Inflammatory macrophage treated with lipopolysaccharide for 1 hour (primary cell): ENCODE measurements around the gene SELENON.
"Not testable (repeated sequence)": the region's sequence is repeated elsewhere in the genome, so short reads cannot be mapped to it uniquely, and the experiment has no call there.

Experiments used
- DNase-seq, 2 donors: peaks; one replicate each; pipeline ENCODE4 v3.0.0-alpha.2; 2020 to 2022

Gene SELENON

DNA sequence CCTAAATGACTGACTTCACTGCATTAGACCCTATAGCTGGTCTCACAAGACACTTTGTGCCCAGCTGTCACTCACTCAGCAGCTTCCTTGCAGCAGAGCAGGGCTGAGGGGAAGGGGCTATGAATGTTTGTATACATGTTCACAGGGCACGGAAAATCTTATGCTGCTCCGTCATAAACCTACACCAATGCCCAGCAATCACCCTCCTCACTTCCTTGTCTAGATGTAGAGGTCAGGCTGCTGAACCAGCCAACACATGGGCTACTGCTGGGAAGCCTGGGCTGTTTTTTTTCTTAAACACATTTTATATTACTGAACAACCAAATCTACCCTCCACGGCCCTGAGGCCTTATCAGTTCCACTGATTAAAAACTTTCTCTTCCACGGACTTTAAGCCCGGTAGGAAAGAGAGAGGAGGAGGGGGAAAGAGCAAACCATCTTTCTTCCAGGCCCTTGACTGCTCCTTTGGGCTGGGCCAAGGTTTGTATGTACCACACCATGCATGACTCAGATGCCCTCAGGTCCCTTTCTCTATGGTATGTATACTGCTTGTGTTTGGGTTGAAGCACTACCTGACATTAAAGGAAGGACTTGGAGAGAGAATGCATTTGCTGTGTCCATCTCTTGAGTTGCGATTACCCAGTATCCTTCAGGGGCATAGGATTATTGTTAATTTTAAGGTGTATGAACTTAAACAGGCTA, 32.5 kb downstream of the SELENON start:
- DNase-seq, result no peak

DNA sequence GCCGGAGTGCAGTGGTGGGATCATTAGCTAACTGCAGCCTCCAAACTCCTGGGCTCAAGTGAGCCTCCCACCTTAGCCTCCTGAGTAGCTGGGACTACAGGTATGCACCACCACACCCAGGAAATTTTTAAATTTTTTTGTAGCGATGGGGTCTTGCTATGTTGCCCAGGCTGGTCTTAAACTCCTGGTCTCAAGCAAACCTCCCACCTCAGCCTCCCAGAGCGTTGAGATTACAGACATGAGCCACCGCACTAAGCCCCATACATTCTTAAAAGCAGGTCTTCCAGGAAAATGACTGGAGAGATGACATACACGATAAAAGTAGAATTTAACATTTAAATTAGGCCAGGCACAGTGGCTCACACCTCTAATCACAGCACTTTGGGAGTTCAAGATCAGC, 33.2 kb downstream of the SELENON start:
- DNase-seq, result no peak

DNA sequence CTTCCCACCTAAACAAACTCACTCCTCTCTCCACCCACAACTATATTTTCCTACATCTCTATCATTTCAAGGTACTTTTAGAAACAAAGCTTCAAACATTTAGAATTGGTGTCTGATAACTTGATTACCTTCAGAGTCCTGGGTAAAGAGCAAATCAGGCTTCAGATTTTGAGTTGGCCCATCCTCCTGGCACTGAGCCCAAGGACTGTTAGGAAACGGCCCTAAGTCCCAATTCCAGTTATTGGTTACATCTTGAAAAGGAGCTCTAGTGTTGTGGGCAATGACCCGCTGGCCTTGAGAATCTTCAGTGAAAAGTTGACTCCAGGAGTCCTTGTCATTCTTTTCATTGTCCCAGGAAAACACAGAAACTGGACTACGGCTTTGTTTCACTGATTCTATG, 34.9 kb downstream of the SELENON start:
- no peak for DNase-seq

DNA sequence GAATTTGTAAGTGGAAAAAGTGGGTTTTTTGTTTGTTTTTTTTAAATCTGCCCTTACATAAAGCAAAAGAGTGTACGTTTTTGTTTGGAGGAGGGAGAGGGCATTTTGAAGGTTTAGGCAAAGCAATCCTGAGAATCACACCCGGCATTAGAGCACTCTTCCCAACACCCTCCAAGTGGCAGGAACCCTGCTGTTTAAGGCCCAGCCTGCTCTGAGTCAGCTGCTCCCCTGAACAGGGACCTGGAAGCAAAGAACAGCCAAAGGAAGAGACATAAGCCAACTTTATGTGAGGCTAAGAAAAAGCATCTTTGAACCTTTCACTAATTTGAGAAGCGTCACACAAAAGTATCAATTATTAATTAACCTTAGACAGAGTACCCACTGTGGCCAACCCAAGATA, 36.7 kb downstream of the SELENON start:
- DNase-seq, result no peak

DNA sequence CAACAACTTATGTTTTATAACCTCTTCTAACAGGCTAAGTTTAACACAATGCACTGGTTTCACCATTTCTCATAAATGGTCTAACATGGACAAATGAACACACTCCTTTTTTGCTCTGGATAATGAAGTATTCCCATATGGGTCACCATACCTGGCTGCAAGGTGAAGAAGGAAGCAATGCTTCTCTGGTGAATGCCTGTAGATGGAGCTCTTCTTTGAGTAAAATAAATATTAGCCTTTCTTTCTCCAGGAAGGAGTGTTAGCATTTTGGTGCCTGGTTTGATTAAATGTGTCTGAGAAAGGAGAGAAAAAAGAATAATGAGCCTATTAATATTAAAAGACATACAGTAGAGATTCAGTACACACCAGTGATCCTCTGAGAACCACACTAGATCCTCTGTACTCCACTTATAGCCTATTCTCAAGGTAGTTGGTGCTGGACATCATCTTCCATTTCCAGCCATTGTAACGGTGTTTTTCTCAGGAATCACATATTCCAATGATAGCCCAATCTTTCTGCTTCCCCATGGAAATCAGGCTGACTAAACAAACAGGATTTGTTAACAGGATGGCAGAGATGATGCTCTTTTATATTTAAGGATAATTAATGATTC, 37.4 kb downstream of the SELENON start:
- DNase-seq, result no peak

DNA sequence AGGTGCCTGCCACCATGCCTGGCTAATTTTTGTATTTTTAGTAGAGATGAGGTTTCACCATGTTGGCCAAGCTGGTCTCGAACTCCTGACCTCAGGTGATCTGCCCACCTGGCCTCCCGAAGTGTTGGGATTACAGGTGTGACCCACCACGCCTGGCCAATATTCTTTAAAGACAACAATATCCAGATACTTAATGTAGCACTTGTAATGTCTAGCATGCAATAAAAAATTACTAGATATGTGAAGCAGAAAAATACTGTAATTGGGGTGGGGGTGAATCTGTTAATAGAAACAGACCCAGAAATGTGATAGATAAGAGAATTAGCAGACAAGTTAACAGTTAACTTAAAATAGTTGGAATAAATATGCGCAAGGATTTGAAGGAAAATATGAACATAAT, 39.8 kb downstream of the SELENON start:
- DNase-seq, result not testable (repeated sequence)

DNA sequence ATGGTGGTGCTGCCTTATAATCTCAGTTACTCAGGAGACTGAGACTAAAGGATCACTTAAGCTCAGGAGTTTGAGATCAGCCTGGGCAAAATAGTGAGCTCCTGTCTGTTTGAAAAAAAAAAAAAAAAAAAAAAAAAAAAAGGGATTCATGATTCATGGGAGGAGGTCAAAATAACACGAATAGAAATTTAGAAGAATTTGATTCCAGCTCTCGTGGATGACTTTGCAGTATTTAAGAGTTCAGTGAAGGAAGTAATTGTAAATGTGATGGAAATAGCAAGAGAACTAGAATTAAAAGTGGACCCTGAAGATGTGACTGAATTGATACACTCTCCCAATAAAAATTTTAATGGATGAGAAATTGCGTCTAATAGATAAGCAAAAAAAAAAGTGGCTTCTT, 43.5 kb downstream of the SELENON start:
- DNase-seq, result no peak

DNA sequence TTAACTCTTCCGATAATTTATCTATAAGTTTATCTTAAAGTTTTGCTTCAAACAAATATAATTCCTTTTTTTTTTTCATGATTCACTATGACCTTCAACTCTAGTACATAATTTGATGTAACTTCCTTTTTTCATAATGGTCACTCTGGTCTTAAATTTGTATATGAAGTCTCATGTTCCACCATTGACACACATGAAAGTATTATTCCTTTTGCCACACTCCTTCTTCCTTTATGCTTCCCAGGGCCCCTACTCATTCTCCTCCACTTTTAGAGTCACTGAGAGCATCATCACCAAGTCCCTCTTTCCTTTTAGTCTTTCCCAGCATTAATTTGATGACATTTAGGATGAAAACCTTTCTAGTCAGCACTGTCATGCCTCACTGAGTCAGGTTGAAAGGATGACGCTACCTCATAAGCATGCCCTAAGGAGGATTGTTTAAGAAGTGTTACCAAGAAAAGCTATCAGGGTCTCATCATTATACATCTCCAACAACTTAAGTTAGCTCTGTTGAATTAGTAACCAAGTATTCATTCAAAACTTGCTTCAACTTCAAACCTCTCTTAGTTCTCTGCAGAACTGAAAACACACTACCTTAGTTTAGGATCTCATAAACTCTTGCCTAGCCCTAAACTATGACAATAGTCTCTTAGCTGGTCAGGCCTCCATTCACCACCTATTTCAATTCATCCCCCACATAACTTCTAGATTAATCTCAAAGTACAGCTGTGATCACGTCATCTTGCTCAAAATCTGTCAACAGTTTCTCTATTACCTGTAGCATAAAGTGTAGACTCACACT, 44.7 kb downstream of the SELENON start:
- DNase-seq, result peak; percentile 19 to 29

DNA sequence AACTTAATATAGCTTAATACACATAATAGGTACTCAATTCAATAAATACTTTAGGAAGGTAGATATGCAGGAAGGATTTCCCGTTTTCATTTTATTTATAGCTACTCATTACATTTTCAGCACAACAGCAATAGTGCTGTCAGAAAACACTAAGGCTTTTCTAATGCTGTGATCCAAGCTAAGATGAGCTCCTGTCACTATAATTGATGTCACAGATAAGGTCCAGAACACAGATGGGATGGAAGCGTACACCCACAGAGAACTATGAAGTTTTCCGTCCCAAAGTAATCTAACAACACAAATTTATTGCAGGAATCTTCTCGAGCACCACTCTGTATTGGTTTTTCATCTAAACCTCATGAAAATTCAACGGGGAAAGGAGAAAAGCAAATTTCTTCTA, 45.7 kb downstream of the SELENON start:
- DNase-seq, result no peak

DNA sequence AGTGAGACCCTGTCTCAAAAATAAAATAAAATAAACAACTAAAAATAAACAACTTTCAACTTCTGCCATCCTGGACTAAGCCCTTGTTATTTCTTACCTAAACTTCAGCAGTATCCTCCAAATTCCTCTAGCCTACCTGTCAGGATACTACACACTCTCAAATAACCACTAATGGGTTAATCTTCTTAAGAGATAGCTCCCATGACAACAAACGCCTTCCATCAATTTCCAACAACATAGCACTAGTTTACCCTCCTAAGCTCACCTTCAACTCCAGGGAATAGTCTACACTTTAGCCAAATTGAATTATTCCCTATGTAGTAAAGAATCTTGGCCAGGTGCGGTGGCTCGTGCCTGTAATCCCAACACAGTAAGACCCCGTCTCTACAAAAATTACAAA, 47.9 kb downstream of the SELENON start:
- no peak for DNase-seq

DNA sequence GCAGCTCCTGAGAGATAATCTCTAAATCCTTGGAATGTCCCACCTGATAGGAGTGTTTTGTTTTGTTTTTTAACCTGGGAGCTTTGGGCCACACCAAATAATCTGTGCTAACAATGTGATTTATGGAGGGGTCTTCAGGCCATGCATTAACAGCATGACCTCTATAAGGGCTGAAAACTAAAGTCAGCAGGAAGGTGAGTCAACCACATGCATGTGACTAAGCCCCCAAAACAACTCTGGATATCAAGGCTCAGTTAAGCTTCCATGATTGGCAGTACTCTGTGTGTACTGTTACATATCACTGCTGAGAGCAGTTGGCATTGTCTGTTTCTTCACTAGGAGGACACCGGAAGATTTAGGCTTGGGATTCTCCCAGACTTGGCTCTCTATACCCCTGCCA, 48.5 kb downstream of the SELENON start:
- DNase-seq, result no peak

DNA sequence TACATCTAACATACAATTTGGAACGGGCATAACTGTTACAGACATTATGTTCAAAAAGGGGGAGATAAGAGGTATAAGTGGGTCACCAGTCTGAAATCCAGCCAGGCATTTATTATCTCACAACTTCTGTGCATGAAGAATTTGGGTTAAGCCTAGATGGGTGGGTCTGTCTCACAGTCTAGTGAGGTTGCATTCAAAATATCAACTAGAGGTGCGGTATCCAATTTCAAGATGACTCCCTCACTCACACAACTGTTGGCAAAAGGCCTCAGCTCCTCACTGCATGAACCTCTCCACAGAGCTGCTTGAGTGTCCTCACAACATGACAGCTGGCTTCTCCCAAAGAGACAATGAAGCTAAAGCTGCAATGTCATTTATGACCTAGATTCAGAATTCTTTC, 54.6 kb downstream of the SELENON start:
- no peak for DNase-seq

DNA sequence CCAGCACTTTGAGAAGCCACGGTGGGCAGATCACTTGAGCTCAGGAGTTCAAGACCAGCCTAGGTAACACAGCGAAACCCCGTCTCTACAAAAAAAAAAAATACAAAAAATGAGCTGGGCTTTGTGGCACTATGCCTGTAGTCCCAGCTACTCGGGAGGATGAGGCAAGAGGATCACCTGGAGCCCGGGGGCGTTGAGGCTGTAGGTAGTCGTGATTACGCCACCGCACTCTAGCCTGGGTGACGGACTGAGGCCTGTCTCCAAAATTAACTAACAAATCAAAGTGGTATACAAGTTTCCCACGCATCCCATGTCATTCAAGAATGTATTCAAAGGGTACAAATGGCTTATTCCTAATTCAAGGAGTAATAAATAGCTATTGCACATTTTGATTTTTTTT, 56.9 kb downstream of the SELENON start:
- DNase-seq, result no peak

DNA sequence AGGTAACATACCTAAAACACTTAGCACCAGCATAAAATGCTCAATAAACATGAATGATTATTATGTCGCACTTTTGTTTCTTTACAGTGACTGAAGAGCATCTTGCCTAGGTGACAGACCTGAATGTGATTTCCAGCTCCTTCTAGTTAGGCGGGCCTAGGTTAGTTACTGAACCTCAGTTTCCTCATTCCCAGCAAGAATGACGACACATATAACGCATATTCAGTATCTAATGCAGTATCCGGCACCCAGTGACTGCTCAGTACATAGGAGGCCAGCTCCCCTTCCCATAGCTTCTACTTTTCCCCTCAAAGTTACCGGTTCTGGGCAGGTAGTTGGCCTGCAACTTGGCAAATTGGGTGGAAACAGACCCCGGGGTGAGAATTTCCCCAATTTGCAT, 58.5 kb downstream of the SELENON start:
- peak in 1 of 2 donors; percentile 33 for DNase-seq

DNA sequence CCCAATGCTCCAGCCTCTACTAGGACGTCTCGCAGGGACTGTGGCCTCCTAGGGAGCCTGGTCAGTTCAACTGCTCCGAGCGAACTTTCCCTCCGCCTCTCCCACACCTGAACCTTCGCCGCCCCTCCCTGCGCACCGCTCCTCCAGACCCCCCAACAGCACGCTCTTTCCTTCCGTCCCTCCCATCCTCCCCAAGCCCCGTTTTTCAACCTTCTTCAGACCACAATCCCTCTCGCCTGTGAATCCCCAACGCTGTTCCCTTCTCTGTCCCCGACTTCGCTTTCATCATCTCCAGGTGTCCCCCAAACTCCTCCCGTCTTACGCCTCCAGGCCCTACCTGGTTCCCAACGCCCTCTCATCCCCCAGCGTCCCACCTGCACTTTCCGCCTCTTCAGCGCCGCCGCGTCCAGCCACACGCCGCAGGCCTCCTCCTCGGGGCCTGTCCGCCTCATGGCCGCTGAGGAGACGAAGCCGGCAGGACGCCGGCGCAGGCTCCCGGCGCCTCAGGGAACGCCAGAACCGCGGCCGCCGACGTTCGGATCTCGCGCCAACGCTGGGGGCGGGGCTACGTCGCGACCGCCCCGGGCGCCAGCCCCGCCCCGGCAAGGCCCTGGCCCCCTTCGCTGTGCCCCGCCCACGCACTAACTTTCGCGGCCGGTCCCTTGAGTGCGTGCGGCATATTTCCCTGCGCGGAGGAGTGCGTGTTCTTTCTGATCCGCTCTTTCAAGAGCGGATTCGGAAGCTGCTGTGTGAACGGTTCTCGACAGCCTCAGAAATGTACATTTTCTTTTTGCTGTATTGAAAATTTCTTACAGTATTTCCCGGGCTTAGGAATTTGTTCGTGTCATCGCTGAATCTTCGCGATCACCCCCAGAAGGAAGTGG, 59.2 kb downstream of the SELENON start, which contains the start of gene AUNIP:
Gene AUNIP, minus strand, starts transcription at position 552 of the 884 bp plus-strand sequence. Its CDS starts 100 bp downstream, at position 452.
- peak; percentile 89 to 97 for DNase-seq

DNA sequence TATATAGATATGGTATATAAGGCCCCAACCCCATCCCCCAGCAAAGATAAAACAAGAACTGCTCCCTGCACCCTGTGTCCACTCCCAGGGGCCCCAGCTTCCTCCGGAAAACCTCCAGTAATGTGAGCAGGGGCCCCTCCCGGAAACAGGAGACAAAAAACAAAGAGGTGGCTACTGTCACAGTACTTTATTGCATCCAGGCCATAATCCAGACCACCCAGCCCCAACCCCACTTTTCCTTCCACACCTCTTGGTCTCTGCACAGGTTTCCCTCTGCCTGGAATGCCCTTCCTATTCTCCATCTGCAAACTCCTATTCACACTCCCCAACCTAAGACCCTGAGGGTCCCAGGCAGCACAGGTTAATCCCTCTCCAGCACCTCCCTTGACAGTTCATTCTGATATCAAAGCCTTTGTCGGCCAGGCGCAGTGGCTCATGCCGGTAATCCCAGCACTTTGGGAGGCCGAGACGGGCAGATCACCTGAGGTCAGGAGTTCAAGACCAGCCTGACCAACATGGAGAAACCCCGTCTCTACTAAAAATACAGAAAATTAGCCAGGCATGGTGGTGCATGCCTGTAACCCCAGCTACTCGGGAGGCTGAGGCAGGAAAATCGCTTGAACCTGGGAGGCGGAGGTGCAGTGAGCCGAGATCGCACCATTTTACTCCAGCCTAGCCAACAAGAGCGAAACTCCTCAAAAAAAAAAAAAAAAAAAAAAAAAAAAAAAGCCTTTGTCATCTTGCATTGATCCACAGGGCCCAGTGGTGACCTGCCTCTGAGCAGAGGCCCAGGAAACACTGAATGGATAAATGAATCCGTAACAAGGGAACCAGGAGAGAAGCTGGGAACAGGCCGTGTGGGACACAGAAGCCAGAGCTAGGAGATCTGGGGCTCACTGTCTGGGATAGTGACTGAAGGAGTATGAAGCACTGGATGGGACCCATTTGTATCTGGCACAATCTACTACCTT, 61.6 kb downstream of the SELENON start:
- no peak for DNase-seq

DNA sequence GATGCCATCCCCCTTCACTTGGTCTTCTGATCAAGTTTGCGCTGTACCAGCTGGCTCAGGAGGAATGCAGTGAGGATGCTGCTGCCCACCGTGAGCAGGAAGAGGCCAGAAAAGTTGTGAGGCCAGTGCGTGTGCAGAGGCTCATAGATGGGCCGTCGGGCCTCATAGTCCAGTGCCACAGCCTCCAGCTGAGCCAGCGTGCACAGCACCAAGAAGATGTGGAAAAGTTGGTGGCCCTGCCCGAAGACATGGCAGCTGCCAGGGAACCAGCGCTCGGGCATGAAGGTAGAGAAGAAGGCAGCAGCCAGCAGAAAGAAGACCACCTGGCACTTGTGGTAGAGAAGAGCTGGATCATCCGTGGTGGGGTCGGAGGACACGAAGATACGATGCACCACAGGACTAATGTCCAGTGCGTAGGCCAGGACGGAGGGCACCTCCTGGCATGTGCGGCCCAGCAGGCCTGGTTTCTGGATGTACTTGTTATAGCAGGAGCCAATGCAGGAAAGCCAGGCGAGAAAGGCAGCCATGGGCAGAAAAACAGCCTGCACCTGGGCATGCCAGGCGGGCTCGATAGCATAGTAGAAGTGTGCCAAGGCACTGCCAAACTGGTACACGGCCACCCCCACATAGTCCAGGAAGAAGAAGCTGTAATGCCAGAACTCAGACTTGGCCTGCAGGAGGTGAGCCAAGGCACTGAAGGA, 62.9 kb downstream of the SELENON start:
- DNase-seq, result no peak

DNA sequence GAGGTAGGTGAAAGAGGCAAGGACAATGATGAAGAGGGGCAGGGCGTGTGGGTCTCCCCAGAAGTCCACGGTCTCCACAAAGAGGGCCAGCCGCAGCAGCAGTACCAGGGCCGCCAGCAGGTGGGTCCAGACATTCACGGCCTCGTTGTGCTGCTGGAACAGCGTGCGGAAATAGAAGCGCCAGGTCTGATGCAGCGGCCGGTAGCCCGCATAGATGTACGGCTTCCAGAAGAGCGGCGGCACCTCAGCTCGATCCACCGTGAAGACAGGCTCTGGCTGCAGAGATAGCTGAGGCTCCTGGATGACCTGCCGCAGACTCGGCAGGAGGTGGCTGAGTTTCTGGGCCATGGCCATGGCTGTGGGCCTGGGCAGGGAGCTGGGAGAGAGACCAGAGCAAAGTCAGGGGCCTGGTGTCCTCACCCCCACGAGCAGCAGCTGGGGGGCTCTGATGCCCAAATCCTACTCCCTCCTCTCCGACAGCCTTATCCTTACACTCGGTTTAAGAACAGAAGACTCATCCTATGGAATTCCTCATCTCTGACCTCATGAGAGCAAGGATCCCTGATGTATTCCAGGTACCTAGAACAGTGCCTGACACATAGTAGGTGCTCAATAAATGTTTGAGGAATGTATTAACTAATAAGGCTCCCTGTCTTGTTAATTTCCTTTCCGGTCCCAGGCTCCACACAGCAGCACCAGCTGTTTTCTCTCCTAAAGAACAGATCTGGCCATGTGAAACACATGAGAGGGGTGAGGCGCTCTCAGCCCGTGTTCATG, 63.7 kb downstream of the SELENON start:
- DNase-seq, result no peak

DNA sequence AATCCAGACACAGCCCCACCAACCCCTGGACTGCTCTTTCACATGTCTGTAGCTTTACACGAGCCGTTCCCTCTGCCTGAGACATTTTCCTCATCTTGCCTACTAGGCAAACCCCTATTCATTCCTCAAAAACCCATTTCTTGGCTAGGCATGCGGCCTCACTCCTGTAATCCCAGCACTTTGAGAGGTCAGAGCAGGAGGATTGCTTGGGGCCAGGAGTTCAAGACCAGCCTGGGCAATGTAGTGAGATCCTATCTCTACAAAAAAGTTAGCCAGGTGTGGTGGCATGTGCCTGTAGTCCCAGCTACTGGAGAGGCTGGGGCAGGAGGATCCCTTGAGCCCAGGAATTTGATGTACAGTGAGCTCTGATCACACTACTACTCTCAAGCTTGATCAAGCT, 64.4 kb downstream of the SELENON start:
- DNase-seq, result no peak

DNA sequence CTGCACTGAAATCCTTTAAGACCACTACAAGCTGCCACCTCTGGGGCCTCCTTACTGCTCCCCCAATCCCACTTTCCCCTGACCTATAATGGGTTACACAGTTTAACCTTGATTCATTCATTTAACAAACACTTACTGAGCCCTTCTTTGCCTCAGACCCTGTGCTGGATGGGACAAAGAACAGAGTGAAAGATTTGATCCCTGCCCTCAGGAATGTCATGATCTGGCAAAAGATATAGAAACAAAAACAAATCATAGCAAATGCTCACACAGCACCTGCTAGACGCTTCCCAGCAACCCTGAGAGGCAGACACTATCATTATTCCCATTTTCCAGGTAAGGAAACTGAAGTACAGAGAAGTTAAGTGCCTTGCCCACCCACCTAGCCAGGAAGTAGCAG, 66.3 kb downstream of the SELENON start:
- DNase-seq, result no peak
